ENCODE data around the gene MYH11.
"Not testable (repeated sequence)": the region's sequence is repeated elsewhere in the genome, so short reads cannot be mapped to it uniquely, and the experiment has no call there.

MYH11 gene

DNA sequence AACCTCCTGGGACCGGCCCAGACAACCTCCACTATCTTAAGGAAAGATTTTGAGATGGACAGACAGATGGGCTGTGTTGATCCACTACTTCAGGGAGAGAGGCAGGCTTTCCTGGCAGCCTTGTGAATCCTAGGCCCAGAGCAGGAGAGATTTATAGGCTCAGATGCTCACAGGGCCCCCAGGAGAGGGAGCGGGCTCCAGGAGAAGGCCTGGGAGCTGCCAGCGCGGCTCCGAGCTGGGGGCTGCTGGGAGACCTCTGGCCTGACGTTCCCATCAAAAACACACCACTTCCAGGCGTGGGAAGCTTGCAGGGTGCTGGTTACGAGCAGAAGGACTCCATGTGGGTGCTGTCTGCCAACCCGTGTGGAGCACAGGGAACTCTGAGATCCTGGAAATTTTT, 53.2 kb downstream of the MYH11 start:
- DNase-seq = no peak

DNA sequence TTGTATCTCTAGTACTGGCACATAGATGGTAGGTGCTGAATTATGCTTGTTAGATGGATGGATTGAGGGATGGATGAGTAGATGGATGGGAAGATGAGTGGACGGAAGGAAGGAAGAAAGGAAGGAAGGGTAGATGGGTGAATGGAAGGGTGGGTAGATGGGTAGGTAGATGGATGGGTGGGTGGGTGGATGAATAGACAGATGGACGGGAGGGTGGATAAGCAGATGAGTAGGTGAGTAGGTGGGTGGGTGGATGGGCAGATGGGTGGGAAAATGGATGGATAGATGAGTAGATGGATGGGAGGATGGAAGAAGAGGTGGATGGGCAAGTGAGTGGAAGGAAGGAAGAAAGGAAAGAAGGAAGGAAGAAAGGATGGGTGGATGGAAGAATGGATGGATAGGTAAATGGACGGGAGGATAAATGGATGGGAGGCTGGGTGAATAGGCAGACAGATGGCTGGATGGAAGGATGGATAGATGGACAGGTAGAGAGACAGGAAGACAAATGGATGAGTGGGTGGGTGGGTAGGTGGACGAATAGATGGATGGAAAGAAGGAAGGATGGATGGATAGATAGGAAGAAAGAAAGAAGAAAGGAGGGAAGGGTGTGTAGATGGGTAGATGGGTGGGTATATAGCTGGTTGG, 56.9 kb downstream of the MYH11 start:
- DNase-seq = no peak

DNA sequence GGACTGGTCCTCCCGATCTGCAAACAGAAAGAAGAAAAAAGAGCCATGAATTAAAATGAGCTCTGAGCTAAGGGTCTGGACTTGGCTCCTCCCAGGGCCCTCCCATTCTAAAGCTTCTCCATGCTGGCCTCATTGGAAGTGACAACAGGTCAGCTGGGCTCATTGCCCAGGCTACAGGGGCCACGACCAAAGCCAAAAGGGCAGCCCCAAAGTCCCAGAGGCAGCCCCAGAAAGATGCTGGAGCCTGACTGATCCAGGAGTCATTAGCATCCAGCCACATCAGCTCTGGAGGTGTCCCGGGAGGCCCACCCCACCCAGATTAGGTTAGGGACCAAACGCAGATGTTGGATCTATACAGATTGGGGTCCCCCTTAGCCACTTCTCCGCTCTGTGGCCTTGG, 58.2 kb downstream of the MYH11 start:
- no peak for DNase-seq

DNA sequence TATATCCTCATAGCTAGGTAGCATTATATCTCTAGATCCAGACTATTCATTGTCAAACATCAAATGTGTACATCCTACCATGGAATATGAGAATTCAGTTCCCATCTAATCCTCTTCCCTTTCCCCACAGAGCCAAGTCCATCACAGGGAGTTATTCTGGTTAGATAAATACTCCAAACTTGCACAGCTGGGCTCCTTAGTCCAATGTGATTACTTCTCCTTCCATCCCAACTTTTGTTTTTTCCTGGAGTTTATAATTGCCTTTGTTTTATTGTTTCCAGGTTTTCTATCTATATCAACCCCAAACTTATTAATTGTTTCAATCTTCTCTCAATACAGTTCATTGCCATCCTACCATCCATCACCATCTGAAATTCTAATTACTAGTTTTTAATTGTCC, 59.9 kb downstream of the MYH11 start:
- no peak for DNase-seq

DNA sequence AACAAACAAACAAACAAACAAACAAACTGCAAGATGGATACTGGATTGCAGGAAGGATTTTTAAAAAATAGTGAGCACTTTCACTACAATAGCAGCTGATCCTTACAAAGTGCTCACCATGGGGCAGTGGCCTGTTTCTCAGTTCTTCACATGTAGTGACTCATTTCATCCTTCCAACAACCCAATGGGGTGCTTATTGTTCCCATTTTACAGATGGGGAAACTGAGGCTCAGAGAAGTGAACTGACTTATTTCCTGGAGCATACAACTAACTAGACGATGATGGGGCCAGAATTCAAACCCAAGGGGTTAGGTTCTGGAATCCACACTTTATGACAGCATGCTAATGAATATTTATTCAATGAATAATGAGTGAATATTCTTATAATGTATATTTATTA, 61.2 kb downstream of the MYH11 start:
- DNase-seq = no peak

DNA sequence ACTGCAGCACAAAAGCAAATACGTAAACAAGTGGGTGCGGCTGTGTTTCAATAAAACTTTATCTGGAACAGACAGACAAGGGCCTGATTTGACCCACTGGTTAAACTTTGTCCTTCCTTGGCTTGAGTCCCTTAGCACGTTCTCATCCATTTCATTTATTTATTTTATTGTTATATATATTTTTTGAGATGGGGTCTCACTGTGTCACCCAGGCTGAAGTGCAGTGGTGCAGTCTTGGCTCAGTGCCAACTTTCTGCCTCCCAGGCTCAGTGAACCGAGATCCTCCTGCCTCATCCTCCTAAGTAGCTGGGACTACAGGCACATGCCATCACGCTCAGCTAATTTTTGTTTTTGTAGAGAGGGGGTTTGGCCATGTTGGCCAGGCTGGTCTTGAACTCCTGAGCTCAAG, 64.3 kb downstream of the MYH11 start:
- no peak for DNase-seq

DNA sequence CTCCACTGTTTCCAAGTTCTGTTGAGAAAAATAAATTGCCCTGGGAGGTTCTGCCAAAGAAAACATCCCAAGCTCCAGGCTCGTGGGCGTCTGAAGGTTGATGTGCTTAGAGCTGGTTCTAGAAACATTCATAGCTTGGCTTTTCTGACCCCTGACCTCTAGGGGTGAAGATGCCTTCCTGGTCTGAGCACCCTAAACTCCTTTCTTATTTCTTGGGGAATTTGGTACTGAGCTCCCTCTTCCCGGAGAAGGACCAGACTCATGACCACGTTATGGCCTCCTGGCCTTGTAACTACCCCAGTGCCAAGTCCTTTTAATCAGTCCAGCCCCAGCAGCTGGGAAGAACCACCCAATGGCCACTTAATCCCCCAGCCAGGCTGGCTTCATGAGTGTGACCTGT, 66.4 kb downstream of the MYH11 start:
- DNase-seq = no peak

DNA sequence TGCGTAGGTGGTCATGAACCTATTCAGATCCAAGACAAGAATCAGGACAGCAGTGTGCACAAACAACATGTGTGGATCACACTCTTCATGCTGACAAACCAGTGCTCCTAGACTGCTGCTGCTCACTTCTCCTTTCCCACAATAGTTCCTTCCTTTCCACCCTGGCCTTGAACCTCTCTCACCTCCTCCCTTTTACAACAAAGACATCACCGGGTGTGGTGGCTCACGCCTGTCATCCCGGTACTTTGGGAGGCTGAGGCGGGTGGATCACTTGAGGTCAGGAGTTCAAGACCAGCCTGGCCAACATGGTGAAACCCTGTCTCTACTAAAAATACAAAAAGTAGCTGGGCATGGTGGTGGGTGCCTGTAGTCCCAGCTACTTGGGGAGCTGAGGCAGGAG, 67.0 kb downstream of the MYH11 start:
- not testable (repeated sequence) for DNase-seq

DNA sequence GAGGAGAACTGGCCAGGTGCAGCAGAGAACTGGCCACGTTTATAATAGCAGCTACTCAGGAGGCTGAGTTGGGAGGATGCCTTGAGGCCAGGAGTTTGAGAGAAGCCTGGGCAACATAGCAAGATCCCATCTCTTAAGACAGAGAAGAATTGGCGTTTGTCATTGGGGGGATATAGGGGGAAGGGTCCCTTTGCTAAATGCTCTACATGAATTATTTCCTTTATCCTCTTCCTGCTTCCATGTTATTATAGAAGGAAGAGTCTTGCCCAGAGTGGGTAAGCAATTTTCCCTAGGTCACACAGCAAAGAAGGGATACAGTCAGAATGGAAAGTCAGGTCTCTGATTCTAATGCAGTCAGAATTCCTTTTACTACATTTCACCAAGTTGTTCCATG, 68.0 kb downstream of the MYH11 start:
- no peak for DNase-seq

DNA sequence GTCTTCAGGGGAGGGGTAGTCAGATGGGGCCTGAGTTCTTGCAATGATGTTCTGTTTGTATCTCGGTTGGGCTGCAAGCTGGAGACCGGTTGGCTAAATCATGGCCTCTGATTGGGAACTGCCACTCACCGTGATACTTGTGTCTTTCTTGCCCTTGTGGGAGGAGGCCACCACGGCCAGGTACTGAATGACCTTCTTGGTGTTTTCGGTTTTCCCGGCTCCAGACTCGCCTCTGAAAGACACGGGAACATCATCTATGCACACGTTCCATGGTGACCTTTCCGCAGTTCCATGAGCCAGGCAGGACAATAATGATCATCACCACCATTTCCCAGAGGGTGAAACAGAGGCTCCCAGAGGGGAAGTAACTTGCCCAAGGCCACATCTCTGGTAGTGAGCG, 70.3 kb downstream of the MYH11 start:
- no peak for DNase-seq

DNA sequence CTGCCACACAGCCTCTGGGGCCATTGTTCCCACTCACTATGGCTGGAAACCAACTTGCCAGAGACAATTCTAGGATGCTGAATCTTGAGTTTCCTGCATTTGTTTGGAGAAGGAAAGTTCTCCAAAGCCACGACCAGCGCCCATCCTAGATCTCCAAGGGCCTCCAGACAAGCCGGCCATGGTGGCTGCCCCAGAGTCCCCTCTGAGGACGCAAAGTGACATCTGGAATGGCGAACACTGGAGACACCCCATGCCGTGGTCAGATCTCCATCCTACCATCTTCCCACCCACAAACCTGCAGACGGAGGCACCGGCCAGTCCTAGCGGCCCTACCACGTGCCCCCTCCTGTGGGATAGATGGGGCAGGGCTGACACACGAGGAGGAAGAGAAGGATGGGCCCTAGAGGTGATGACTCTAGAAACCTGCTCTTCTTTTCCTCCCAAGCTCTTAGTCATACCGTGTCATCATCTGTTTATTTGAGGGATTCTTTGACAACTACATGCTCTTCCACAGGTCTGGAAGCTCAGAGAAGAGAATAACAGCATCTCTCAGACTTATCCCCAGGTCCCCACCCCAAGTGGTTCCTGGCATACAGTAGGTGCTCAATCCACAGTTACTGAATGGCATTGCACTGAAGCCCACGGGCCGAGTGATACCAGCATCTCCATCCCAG, 71.3 kb downstream of the MYH11 start:
- DNase-seq = no peak

DNA sequence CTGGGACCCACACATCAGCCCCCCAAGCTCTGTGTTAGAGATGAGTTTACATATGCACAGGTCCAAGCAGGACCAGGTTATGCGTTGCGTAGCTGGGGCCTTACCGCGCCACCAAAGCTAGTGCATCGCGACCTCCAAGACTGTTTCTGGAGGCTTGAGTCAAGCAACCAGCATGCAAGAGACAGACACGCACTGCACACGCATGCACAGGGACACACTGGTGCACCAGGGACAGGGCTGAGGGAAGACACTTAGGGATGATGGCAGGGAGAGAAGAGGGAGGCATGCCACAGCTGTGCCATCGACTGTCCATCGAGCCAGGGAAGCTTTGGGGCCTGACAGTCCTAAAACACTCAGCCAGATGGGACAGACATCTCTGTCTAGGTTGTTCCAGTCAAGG, 72.8 kb downstream of the MYH11 start:
- no peak for DNase-seq

DNA sequence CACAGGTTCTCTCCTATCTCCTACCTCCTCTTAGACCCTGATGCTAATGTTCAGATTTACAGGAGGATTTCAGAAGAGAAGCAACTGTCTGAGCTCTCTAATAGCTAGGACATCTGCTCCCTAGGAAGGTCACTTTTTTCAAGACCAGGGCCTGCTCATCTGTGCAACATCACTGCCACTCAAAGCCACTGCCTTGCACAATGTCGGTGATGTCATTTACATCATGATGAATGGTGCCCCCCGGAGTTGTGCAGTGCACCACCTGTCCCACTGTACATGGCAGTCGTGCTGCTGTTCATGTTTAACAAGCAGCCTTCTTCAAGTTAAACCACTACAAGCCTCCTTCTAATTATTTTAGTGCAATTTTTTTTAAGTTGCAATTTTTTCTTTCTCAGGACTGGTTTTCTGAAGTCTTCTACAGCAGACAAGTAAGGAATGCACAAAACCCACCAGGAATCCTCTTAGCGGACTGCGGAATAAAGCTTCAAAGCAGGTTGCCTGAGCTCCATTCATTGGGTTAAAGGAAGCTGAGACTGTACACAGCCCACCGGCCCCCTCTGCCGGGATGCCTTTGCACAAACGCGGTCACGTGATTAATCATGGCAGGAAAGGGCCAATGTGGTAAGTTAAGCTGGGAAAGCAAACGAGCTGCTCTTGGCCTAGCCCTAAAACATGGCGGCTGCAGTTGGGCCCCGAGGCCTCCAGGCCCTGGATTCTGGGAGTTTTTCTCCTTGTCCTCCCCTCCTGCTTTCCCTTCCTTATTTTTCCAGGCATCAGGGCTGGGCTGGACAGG, 74.1 kb downstream of the MYH11 start:
- no peak for DNase-seq

DNA sequence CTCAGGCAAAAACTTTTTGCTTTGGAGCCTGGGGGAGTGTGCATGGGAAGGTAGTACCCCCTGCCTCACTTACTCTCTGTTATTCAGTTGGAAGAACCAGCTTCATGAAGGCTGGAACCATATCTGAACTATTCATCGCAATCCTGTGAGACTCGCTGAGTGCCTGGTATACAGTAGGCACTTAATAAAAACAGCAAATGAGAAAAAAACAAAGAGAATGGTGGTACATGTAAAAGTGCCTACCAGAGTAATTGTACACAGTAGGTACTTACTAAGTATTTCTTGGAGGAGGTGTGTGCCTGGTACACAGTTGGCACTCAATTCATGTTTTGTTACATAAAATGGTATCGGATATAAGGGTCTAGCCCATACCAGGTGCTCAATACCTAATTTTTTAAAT, 75.2 kb downstream of the MYH11 start:
- no peak for DNase-seq

DNA sequence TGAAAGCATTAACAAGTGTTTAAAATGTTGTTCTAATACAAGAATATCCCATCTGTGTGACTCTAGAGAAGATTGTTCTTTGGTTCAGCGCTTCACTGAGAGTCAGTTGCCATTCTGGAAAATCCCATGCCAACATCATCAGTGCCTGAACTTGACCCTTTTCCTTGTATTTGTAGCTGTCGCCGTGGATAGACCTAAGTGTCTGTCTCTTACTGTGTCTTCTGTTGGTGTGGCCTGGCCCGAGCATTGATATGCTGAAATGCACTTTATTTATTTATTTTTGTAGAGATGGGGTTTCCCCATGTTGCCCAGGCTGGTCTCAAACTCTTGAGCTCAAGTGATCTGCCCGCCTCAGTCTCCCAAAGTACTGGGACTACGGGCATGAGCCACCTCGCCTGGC, 76.0 kb downstream of the MYH11 start:
- DNase-seq = no peak

DNA sequence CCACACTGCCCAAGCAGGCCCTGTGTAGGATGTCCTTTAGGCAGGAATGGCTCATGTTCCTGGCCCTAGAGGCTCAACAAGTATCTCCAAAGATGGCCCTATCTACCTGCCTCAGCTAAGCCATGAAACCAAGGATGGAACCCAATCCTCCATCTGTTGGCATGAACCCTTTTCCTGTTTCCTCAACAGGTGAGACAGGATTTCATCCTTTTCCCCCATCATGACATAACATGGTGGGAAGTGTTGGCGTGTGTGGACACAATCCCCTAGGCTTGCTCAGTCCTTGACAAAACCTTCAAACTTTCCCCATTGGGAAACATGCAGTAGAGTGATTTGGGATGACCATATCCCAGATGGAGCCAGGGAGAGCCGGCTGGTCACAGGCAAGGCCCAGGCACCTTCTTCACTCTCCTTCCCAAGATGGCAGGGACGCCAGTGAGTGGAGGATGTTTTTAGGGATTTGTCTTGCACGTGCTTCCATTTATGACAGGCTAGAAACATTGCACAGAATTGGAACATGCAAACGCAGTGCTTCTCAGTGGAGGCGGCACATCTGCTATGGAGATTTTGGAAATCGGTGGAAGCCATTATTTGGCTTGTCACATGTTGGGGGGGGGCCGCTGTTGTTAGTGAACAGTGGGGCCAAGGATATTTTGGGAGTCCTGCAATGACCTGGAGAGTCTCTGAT, 77.0 kb downstream of the MYH11 start:
- DNase-seq = no peak

DNA sequence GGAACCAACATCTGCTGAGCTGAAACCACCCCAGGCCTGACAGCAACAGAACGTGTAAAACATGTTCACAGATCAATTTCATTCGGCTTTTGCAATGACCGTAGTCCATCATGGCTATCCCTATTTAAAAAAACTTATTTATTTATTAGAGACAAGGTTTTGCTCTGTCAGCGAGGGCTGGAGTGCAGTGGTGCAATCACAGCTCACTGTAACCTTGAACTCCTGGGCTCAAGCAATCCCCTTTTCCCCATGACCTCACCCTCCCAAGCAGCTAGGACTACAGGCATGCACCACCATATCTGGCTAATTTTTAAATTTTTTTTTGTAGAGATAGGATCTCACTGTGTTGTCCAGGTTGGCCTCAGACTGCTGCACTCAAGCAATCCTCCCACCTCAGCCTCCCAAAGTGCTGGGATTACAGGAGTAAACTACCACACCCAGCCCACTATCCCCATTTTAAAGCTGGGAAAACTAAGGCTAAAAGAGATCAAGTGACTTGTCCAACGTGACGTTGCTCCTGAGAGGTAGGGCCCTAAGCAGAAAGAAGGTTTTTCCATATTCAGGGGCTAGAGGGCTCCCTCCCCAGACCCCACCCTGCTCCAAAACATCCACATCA, 77.7 kb downstream of the MYH11 start:
- DNase-seq = no peak

DNA sequence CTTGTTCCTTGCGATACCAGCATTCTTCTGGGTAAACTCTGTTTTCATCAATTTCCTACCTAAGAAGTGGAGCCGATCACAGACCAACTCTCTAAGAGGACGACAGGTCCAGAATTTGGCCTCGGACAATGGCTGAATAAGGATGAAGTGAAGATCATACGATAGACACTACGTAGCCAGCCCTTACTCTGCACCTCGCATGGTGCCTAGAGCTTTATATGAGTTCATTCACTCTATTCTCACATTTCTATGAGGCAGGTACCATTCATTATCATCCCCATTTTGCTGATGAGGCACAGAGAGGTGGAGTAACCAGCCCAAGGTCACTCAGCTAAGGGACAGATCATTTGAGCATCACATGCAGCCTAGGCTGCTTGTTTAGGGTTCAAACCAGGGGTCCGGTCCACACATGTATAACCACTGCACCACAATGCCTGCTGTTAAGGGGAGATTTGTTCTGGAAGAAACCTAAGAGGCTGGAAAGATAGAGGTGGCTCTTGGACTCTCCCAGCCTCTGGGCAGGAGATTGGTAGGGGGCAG, 78.6 kb downstream of the MYH11 start:
- no peak for DNase-seq

DNA sequence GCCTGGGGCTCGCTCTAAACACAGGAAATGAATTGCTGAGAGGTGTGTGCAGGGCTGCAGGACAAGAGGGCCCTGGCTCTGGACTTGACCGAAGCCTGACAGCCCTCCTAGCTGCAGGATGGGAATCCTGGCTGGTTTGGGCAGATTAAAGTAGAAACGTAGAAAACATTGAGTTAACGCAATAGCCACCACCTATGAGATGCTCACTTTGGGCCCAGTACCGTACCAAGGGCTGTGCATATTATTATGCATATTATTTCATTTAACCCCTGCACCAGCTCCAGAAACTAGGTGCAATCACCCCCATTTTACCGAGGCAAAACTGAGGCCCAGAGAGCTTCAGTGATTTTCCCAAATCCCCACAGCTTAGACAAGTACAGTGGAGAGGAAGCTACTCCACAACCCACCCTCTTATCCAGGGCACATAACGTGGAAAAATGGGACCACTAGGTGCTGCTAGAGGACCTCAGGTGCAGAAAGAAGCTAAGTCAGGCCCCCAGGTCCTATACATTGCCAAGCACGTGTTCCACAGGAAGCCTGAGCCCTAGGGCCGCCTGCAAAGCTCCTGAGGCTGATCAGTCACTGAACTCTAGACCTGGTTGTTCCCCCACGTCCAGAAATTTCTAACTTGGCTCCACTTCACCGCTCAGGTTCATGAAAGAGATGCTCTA, 79.2 kb downstream of the MYH11 start:
- no peak for DNase-seq

DNA sequence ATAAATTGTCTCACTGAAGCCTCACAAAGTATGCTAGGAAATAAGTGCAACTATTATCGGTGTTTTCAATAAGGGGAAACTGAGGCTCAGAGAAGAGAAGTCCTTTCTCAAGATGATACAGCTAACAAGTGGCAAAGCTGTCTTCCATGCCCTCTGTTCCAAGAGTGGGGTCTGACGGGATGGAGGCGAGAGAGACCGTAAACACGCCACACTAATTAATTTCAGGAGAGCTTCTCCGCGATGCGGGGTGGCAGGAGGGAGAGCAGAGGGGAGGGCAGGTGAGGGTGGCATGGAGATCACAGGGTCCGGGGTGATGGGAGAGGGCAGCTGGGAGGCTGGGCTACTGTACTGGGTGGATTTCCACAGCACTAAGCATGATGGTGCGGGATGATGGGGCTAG, 80.3 kb downstream of the MYH11 start:
- no peak for DNase-seq

DNA sequence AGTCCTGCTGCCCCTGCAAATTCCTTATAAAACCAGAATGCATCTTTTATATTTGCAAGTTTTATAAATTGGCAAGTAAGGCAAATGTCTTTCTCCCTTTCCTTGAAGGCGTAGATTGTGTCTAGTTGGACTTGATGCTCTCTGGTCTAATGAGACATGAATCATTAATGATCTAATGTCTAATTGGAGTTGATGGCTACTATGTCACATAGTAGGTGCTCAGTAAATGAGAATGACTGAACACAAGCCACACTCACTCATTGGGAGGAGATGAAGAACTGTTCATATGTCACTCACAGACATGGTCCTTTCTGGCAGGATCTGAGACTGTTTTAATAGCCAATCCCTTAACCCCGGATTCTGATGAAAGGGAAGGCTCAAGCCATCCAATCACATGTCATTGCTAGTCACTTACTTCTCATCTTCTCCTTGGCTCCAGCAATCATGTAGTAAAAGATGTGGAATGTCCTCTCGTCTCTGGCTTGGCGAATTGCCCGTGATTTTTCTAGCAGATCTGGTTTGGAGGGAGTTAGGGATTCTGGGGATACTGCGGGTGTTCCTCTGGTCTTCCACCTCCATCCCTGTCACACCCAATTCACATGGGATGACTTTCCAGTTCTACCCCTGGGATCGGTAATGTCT, 81.0 kb downstream of the MYH11 start:
- no peak for DNase-seq

DNA sequence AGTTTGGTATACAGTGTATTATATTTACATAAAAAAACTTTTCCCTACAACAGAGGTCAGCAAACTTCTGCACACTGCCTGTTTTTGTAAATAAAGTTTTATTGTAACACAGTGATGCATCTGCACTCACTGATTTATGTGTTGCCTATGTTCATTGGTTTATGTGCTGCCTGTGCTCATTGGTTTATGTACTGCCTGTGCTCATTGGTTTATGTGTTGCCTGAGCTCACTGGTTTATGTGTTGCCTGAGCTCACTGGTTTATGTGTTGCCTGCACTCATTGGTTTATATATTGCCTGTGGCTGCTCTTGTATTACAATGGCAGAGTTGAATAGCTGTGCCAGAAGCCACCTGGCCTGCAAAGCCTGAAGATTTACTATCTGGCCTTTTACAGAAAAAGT, 81.6 kb downstream of the MYH11 start:
- no peak for DNase-seq
